Endothelial cell of umbilical vein (primary cell): Measurements from ENCODE around the gene IKZF1. TPM values are rescaled to one million over a fixed set of nuclear protein-coding genes. Genes with fewer than 3 reads are reported as not detected.

Source experiments
- BruUV-seq: library from RNA; stranded (reverse); fragments of 400-500 nt; replicated peaks from 2 replicates; lab custom pipeline; 2021; lab: Mats Ljungman, UMichigan
- CTCF ChIA-PET: fragments of 300-600, 350-600 bp; sonication (Branson Sonifier 250); formaldehyde crosslinking; loops from one replicate; lab custom pipeline; 2021; ENCODE audit warnings: antibody characterized with exemption, inconsistent platforms; lab: Charles Lee
- POLR2A ChIA-PET: fragments of 300-600, 350-600 bp; sonication (Branson Sonifier 250); formaldehyde crosslinking; loops from one replicate; lab custom pipeline; 2021; ENCODE audit warnings: antibody characterized with exemption, inconsistent platforms; lab: Charles Lee
- DNase-seq: peaks from one replicate; pipeline ENCODE4 v3.0.0-alpha.2; 2011; ENCODE audit warnings: low read depth, low spot score
- FAIRE-seq: peaks from 2 replicates; lab custom pipeline; 2011; peaks lifted over from hg19 to GRCh38; lab: Jason Lieb, UNC
- H2AFZ ChIP-seq: 2 replicates; pipeline ENCODE4 v1.6.0; 2012; ENCODE audit warnings: low read depth, low read length, control low read depth, inconsistent platforms
- H3K27ac ChIP-seq: 2 replicates; pipeline ENCODE4 v1.5.1; 2011; ENCODE audit warnings: low read depth, mild to moderate bottlenecking, control low read depth, low read length, moderate library complexity; ENCODE audit not compliant: insufficient read depth
- H3K27me3 ChIP-seq, 2 experiments: 2 replicates each; pipeline versions ENCODE4 v1.6.0 to v1.6.1; 2011; ENCODE audit warnings: low read length in 2 of 2, mixed read lengths in 1 of 2; ENCODE audit not compliant: control insufficient read depth in 2 of 2, insufficient read depth in 2 of 2
- H3K36me3 ChIP-seq, 2 experiments: 2 replicates in 1 of 2; 3 replicates in 1 of 2; pipeline ENCODE4 v1.5.1; 2011; ENCODE audit warnings: low read length in 2 of 2, mild to moderate bottlenecking in 1 of 2, moderate library complexity in 1 of 2; ENCODE audit not compliant: control insufficient read depth in 2 of 2, insufficient read depth in 2 of 2; ENCODE audit errors: extremely low read depth in 1 of 2
- H3K4me1 ChIP-seq: 3 replicates; pipeline ENCODE4 v1.5.1; 2011; ENCODE audit warnings: mild to moderate bottlenecking, low read length; ENCODE audit not compliant: control insufficient read depth, insufficient read depth; ENCODE audit errors: extremely low read depth
- H3K4me2 ChIP-seq: 2 replicates; pipeline ENCODE4 v1.6.1; 2011; ENCODE audit warnings: low read length, control low read depth, mixed read lengths; ENCODE audit not compliant: insufficient read depth
- H3K4me3 ChIP-seq, 3 experiments: fragments of 200-600 bp in 1 of 3; sonication (generic), shearing (Covaris generic) in 1 of 3; replicated peaks in 1 of 3; 2 replicates each; pipeline ENCODE4 v1.5.1; 2011 to 2016; ENCODE audit warnings: control low read depth in 3 of 3, low read length in 3 of 3, mild to moderate bottlenecking in 2 of 3, inconsistent platforms in 1 of 3, low read depth in 1 of 3, moderate library complexity in 1 of 3; ENCODE audit not compliant: insufficient read depth in 1 of 3
- H3K79me2 ChIP-seq: 2 replicates; pipeline ENCODE4 v1.6.0; 2012; ENCODE audit warnings: low read length, inconsistent platforms; ENCODE audit not compliant: control insufficient read depth, insufficient read depth
- H3K9ac ChIP-seq: replicated peaks from 2 replicates; pipeline ENCODE3; 2011; ENCODE audit warnings: low read length, control low read depth; ENCODE audit not compliant: insufficient read depth; ENCODE audit errors: extremely low read depth
- H3K9me1 ChIP-seq: replicated peaks from 3 replicates; pipeline ENCODE4 v1.6.0; 2011; ENCODE audit warnings: mild to moderate bottlenecking, low read length; ENCODE audit not compliant: control insufficient read depth, insufficient read depth; ENCODE audit errors: extremely low read depth
- H3K9me3 ChIP-seq: replicated peaks from 2 replicates; pipeline ENCODE4 v1.5.1; 2012; ENCODE audit warnings: low read length, inconsistent platforms; ENCODE audit not compliant: control insufficient read depth, insufficient read depth
- H4K20me1 ChIP-seq: replicated peaks from 2 replicates; pipeline ENCODE3; 2011; ENCODE audit warnings: mild to moderate bottlenecking, low read length; ENCODE audit not compliant: control insufficient read depth, insufficient read depth; ENCODE audit errors: extremely low read depth
- EZH2 ChIP-seq: IDR thresholded peaks from 2 replicates; pipeline ENCODE4 v1.6.1; 2012; ENCODE audit warnings: borderline replicate concordance, low read depth, mild to moderate bottlenecking, moderate library complexity, low read length, inconsistent platforms; ENCODE audit not compliant: severe bottlenecking
- FOS ChIP-seq: IDR thresholded peaks from 2 replicates; pipeline ENCODE4 v1.6.1; 2011; ENCODE audit warnings: mild to moderate bottlenecking, low read length, moderate library complexity, borderline replicate concordance; ENCODE audit not compliant: insufficient read depth
- GATA2 ChIP-seq: IDR thresholded peaks from 2 replicates; pipeline ENCODE4 v1.7.0; 2011; ENCODE audit warnings: low read depth, mild to moderate bottlenecking, moderate library complexity, mixed read lengths, low read length; ENCODE audit not compliant: insufficient read length, insufficient read depth
- JUN ChIP-seq: IDR thresholded peaks from 2 replicates; pipeline ENCODE4 v1.6.1; 2011; ENCODE audit warnings: borderline replicate concordance, low read depth; ENCODE audit not compliant: insufficient read length, insufficient read depth
- MYC ChIP-seq: IDR thresholded peaks from one replicate; pipeline ENCODE4 v1.6.1; 2011; ENCODE audit warnings: mild to moderate bottlenecking, low read depth, low read length
- POLR2A ChIP-seq: IDR thresholded peaks from 2 replicates; pipeline ENCODE4 v1.6.1; 2012; ENCODE audit warnings: low read depth, mild to moderate bottlenecking, control low read depth, low read length
- POLR2AphosphoS5 ChIP-seq: IDR thresholded peaks from 2 replicates; pipeline ENCODE4 v1.6.1; 2012; ENCODE audit warnings: low read depth, mild to moderate bottlenecking, control low read depth, low read length, moderate library complexity; ENCODE audit not compliant: insufficient read depth
- dilution Hi-C: fragments of 300-500 bp; cut with MboI; formaldehyde crosslinking; loops from one replicate; pipeline ENCODE4 v1.15.0; 2019; ENCODE audit warnings: low sequenced_read_pairs; ENCODE audit not compliant: extremely low pct_ligation_motif_present
- intact Hi-C: fragments of 100-400 bp; cut with micrococcal nuclease; formaldehyde crosslinking; loops from one replicate; pipeline ENCODE4 v1.10.0; 2022
- polyA plus RNA-seq, 4 experiments: library from polyadenylated mRNA; depleted of rRNA in 3 of 4; stranded (reverse) in 3 of 4; unstranded in 1 of 4; fragments of >200 nt; gene quantifications; 2 replicates each; pipeline versions ENCODE4 v1.2.1 to v1.2.3, GENCODE V29; 2011 to 2012; ENCODE audit warnings: missing spikeins in 1 of 4
- total RNA-seq: library from RNA; stranded (reverse); gene quantifications from 2 replicates; pipeline ENCODE4 v1.2.3, GENCODE V29; 2021
- TF ChIP-seq, protein P1 (sequence below), 2 donors: IDR thresholded peaks; 1 replicate in 1 of 2; 2 replicates in 1 of 2; pipeline ENCODE4 v1.5.1; 2011; ENCODE audit warnings: low read length in 2 of 2, mild to moderate bottlenecking in 2 of 2, moderate library complexity in 2 of 2, control low read depth in 1 of 2, inconsistent platforms in 1 of 2, low read depth in 1 of 2; ENCODE audit not compliant: insufficient read depth in 1 of 2; ENCODE audit errors: extremely low read depth in 1 of 2
- TF ChIP-seq, protein P2 (sequence below): IDR thresholded peaks from 2 replicates; pipeline ENCODE4 v1.6.1; 2011; ENCODE audit not compliant: insufficient read depth, insufficient read length

The IKZF1 gene
- total and polyA plus RNA-seq, 2 donors (not counting 3 experiments of a cell fraction or from before 2014, with no cell fraction given), result 0.01 to 0.20 TPM

DNA sequence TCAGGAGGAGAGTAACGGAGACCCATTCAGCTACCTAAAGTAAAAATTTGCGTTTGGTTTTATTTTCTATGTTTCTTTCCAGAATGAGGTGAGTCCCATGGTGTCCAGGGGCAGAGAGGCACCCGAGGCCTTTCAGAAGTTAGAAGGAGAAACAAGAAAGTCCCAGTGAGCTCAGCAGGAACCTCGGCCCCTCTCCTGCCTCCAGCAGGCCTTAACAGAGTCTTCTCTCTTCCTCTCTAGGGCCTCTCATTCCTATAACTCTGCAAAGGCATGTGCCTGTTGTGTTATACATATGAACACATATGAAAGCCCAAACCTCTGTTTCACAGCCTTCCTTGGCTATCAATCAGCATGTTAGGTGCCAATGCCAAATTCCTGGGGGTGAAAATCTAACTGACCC lies 20.8 kb upstream of the IKZF1 start:
- no peaks in the 10 kb centered on the region for H3K9me1 ChIP-seq
- no peaks in the 10 kb centered on the region for H3K4me1 ChIP-seq
- no TSS peak for BruUV-seq
- H3K79me2 ChIP-seq, result no peaks in the 10 kb centered on the region
- no peak overlapping the region for H2AFZ ChIP-seq
- no peaks in the 10 kb centered on the region for H3K27me3 ChIP-seq
- no peak overlapping the region for H3K4me3 ChIP-seq
- H3K4me2 ChIP-seq, result no peak overlapping the region
- dilution Hi-C loops (no loop called here), intact Hi-C loops (no loop called here)
- DNase-seq (no peak), FAIRE-seq (no peak)
- no peaks in the 10 kb centered on the region for H3K9me3 ChIP-seq
- ChIA-PET POLR2A (no interaction called here), CTCF (no interaction called here)
- TF ChIP-seq POLR2A (no peak), EZH2 (no peak), GATA2 (no peak), POLR2AphosphoS5 (no peak)
- TF ChIP-seq, protein P1, sequence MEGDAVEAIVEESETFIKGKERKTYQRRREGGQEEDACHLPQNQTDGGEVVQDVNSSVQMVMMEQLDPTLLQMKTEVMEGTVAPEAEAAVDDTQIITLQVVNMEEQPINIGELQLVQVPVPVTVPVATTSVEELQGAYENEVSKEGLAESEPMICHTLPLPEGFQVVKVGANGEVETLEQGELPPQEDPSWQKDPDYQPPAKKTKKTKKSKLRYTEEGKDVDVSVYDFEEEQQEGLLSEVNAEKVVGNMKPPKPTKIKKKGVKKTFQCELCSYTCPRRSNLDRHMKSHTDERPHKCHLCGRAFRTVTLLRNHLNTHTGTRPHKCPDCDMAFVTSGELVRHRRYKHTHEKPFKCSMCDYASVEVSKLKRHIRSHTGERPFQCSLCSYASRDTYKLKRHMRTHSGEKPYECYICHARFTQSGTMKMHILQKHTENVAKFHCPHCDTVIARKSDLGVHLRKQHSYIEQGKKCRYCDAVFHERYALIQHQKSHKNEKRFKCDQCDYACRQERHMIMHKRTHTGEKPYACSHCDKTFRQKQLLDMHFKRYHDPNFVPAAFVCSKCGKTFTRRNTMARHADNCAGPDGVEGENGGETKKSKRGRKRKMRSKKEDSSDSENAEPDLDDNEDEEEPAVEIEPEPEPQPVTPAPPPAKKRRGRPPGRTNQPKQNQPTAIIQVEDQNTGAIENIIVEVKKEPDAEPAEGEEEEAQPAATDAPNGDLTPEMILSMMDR (IDR thresholded peaks at IDR 0.05; ENCODE audit: extremely low read depth in 1 of 2, insufficient read depth in 1 of 2, low read depth in 1 of 2, low read length in 2 of 2), result no peak
- no peak overlapping the region for H3K27ac ChIP-seq
- H3K36me3 ChIP-seq, result no peaks in the 10 kb centered on the region
- H4K20me1 ChIP-seq, result no peaks in the 10 kb centered on the region
- no peak overlapping the region for H3K9ac ChIP-seq

DNA sequence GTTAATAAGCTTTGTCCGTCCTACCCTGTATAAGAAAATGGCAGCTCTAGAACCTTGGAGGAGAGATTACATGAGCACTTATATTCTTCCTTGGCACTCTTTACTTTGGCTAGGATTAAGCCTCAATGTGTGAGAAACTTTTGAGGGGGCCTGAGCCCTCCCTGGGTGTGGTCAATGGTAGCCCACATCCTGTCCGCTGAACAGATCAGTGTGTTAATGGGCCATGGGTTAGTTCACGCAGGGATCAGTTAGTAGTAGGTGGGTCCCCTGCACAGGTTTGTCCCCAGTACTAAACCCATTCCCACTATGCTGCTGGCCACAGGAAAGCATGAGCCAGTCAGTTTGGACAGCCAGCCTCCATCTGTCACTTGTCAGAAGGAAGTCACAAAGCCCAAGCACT lies 20.2 kb upstream of the IKZF1 start:
- H3K4me3 ChIP-seq, result no peak overlapping the region
- dilution Hi-C loops (no loop called here), intact Hi-C loops (no loop called here)
- no peak overlapping the region for H3K4me2 ChIP-seq
- no peaks in the 10 kb centered on the region for H3K36me3 ChIP-seq
- FAIRE-seq, result no peak
- CTCF ChIA-PET, result no interaction called here
- no peak for DNase-seq
- TF ChIP-seq FOS (no peak), MYC (no peak), GATA2 (no peak), POLR2AphosphoS5 (no peak), JUN (no peak), POLR2A (no peak)
- TF ChIP-seq, protein P1 (IDR thresholded peaks at IDR 0.05; ENCODE audit: extremely low read depth in 1 of 2, insufficient read depth in 1 of 2, low read depth in 1 of 2, low read length in 2 of 2), result no peak
- TF ChIP-seq, protein P2, sequence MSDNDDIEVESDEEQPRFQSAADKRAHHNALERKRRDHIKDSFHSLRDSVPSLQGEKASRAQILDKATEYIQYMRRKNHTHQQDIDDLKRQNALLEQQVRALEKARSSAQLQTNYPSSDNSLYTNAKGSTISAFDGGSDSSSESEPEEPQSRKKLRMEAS, result no peak
- H3K9me3 ChIP-seq, result no peaks in the 10 kb centered on the region
- H3K27ac ChIP-seq, result no peak overlapping the region
- no peaks in the 10 kb centered on the region for H3K27me3 ChIP-seq
- no peaks in the 10 kb centered on the region for H4K20me1 ChIP-seq
- H3K4me1 ChIP-seq, result no peaks in the 10 kb centered on the region
- H3K79me2 ChIP-seq, result no peaks in the 10 kb centered on the region
- H2AFZ ChIP-seq, result no peak overlapping the region
- H3K9ac ChIP-seq, result no peak overlapping the region
- POLR2A ChIA-PET, result no interaction called here
- BruUV-seq, result no TSS peak
- no peaks in the 10 kb centered on the region for H3K9me1 ChIP-seq
